ENCODE measurements around the gene PIK3C2B.

- TF ChIP-seq CTCF (IDR thresholded peaks at IDR 0.05) = no peak
- no peak for TF ChIP-seq POLR2A (IDR thresholded peaks at IDR 0.05)
- no peak for TF ChIP-seq POLR2AphosphoS5 (IDR thresholded peaks at IDR 0.05)
Measured at GRCh38 chr1:204447736-204448135, 46.9 kb downstream of the PIK3C2B start.

Data from gastroesophageal sphincter (tissue), 3 donors.